Ishikawa (cell line): ENCODE results near the gene BABAM2.

Experiments used
- CEBPB ChIP-seq: IDR thresholded peaks from 2 replicates; pipeline ENCODE4 v1.6.1; 2012
- CREB1 ChIP-seq: IDR thresholded peaks from 2 replicates; pipeline ENCODE4 v1.6.1; 2012; ENCODE audit warnings: low read depth
- EGR1 ChIP-seq: IDR thresholded peaks from 2 replicates; pipeline ENCODE4 v1.6.1; 2012
- EP300 ChIP-seq: IDR thresholded peaks from 2 replicates; pipeline ENCODE4 v1.6.1; 2012; ENCODE audit warnings: borderline replicate concordance
- FOXM1 ChIP-seq: IDR thresholded peaks from 2 replicates; pipeline ENCODE4 v1.6.1; 2012; ENCODE audit warnings: low read depth, borderline replicate concordance
- MAX ChIP-seq: IDR thresholded peaks from 2 replicates; pipeline ENCODE4 v1.6.1; 2012
- NFIC ChIP-seq: IDR thresholded peaks from 2 replicates; pipeline ENCODE4 v1.6.1; 2012
- RAD21 ChIP-seq: IDR thresholded peaks from 2 replicates; pipeline ENCODE4 v1.6.1; 2012; ENCODE audit warnings: low read depth
- TAF1 ChIP-seq: IDR thresholded peaks from 2 replicates; pipeline ENCODE4 v1.6.1; 2012; ENCODE audit warnings: low read depth, mild to moderate bottlenecking
- TCF12 ChIP-seq: IDR thresholded peaks from 2 replicates; pipeline ENCODE4 v1.6.1; 2012; ENCODE audit warnings: low read depth
- TEAD4 ChIP-seq: IDR thresholded peaks from 2 replicates; pipeline ENCODE4 v1.6.1; 2012
- YY1 ChIP-seq: IDR thresholded peaks from 2 replicates; pipeline ENCODE4 v1.6.1; 2012; ENCODE audit warnings: low read depth
- ZBTB7A ChIP-seq: IDR thresholded peaks from 2 replicates; pipeline ENCODE4 v1.6.1; 2012; ENCODE audit warnings: low read depth
- TF ChIP-seq, protein P1 (sequence below): IDR thresholded peaks from 2 replicates; pipeline ENCODE4 v1.6.1; 2012; ENCODE audit warnings: low read depth, mild to moderate bottlenecking
- TF ChIP-seq, protein P2 (sequence below): IDR thresholded peaks from 2 replicates; pipeline ENCODE4 v1.6.1; 2012

Gene BABAM2

GRCh38 chr2:28343184-28343942, 452.8 kb downstream of the BABAM2 start:
- no peak for TF ChIP-seq YY1
- no peak for TF ChIP-seq TAF1

DNA sequence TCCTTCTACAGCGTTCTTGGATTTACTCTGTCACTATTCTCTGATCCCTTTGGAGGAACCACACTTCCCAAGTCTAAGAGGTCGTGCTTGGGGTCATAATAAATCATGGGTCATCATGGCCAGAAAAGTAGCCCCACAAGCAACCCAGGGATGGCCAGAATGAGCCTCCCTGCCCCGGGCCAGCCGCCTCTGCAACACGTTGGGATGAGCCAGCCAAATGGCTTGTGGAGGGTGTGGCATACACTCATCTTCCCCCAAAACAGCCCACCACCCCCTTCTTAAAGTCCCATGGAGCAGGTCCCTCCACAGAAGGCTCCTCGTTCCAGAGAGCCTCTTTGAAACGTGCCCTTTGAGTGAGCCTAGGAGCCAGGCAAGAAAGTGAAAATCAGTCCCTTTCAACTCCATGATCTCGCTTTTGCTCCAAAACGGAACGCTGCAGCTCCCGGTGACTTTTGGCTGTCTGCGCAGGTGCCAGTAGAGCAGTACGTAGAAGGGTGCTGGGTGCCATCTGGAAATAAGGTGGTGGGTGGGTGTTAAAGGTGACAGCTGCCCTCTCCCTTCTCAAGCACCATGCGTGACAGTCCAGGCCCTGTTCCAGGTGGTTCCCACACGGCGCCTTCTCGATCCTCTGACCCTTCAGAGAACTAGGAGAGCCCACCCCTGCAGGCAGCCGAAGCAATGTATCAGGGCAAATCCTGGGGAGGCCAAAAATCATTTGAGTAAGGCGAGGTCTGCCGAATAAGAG, 453.6 kb downstream of the BABAM2 start:
- TF ChIP-seq NFIC = no peak
- no peak for TF ChIP-seq ZBTB7A
- no peak for TF ChIP-seq CEBPB
- TF ChIP-seq MAX = no peak
- TF ChIP-seq, protein P1, sequence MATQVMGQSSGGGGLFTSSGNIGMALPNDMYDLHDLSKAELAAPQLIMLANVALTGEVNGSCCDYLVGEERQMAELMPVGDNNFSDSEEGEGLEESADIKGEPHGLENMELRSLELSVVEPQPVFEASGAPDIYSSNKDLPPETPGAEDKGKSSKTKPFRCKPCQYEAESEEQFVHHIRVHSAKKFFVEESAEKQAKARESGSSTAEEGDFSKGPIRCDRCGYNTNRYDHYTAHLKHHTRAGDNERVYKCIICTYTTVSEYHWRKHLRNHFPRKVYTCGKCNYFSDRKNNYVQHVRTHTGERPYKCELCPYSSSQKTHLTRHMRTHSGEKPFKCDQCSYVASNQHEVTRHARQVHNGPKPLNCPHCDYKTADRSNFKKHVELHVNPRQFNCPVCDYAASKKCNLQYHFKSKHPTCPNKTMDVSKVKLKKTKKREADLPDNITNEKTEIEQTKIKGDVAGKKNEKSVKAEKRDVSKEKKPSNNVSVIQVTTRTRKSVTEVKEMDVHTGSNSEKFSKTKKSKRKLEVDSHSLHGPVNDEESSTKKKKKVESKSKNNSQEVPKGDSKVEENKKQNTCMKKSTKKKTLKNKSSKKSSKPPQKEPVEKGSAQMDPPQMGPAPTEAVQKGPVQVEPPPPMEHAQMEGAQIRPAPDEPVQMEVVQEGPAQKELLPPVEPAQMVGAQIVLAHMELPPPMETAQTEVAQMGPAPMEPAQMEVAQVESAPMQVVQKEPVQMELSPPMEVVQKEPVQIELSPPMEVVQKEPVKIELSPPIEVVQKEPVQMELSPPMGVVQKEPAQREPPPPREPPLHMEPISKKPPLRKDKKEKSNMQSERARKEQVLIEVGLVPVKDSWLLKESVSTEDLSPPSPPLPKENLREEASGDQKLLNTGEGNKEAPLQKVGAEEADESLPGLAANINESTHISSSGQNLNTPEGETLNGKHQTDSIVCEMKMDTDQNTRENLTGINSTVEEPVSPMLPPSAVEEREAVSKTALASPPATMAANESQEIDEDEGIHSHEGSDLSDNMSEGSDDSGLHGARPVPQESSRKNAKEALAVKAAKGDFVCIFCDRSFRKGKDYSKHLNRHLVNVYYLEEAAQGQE = no peak
- TF ChIP-seq TAF1 = no peak
- no peak for TF ChIP-seq RAD21
- TF ChIP-seq EP300 = no peak
- TF ChIP-seq YY1 = no peak
- TF ChIP-seq, protein P2, sequence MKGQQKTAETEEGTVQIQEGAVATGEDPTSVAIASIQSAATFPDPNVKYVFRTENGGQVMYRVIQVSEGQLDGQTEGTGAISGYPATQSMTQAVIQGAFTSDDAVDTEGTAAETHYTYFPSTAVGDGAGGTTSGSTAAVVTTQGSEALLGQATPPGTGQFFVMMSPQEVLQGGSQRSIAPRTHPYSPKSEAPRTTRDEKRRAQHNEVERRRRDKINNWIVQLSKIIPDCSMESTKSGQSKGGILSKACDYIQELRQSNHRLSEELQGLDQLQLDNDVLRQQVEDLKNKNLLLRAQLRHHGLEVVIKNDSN = no peak
- no peak for TF ChIP-seq TEAD4
- TF ChIP-seq FOXM1 = no peak
- no peak for TF ChIP-seq TCF12
- TF ChIP-seq CREB1 = no peak

DNA sequence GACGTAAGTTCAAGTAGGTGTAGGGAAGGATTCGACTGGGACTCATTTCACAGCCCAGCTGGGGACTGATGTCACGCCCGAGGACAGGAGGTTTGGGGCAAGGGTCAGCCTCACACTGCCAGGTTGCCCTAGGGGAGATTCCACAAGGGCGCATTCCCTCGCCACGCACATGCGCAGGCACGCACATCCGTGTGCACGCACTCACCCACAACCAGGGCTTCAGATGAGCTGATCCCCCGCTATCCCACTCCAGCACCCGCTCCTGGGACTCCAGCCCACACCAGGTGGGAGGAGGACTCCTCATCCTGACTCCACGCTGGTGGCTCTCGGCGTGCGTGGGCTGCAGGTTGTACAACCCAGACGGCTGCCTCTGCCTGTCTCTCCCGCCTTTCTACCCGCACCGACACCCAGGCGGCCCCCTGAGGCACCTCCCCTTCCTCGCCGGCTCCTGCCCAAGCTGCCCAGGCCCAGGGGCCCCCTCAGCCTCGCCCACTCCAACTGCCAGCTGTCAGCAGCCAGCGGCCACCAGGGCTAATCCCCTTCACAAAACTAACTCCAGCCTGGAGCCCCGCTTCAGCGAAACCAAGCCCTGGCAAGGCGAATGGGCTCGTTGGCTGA, 454.3 kb downstream of the BABAM2 start:
- TF ChIP-seq FOXM1 = no peak
- TF ChIP-seq RAD21 = no peak
- no peak for TF ChIP-seq EGR1
- TF ChIP-seq, protein P1 = no peak
- no peak for TF ChIP-seq TAF1
- TF ChIP-seq NFIC = no peak
- TF ChIP-seq CEBPB = no peak
- TF ChIP-seq TCF12 = no peak

GRCh38 chr2:28345619-28346018, 455.1 kb downstream of the BABAM2 start:
- no peak for TF ChIP-seq TEAD4
- TF ChIP-seq TAF1 = no peak
- TF ChIP-seq YY1 = no peak

GRCh38 chr2:28346587-28346986, 456.1 kb downstream of the BABAM2 start:
- TF ChIP-seq TAF1 (no peak), YY1 (no peak), CREB1 (no peak), TCF12 (no peak), EGR1 (no peak), ZBTB7A (no peak), MAX (no peak), TEAD4 (no peak), FOXM1 (no peak)
- TF ChIP-seq, protein P2 = no peak

DNA sequence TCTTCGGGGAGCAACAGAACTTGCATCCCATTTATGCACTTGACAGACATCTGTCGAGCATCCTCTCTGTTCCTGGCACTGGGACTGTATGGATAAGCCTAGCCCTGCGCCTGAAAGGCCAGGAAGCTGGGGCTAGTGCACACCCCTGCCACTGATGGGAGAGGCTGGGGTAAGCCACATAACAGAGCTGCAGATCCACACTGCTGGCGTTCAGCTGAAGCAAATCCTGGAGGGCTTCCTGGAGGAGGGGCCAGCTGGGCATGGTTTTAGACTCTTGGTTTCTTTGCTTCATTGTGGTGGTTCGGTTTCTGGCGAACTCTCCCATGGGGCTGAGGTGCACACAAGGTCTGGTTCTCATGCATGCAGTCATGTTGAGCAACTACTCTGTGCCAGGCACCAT, 456.7 kb downstream of the BABAM2 start:
- no peak for TF ChIP-seq EP300
- no peak for TF ChIP-seq TEAD4

- TF ChIP-seq EP300 = no peak
- TF ChIP-seq NFIC = no peak
- no peak for TF ChIP-seq CEBPB
- TF ChIP-seq TCF12 = no peak
- no peak for TF ChIP-seq ZBTB7A
- no peak for TF ChIP-seq MAX
- TF ChIP-seq, protein P2 = no peak
- no peak for TF ChIP-seq TEAD4
These were observed 457.1 kb downstream of the BABAM2 start for GRCh38 chr2:28347596-28347995.
